Cardiac fibroblast (primary cell): ENCODE data around the gene B3GALT6.

Experiments used
- DNase-seq, 2 donors: peaks; one replicate each; pipeline versions ENCODE4 v3.0.0 to v3.0.0-alpha.2; 2010; ENCODE audit warnings: low read depth in 2 of 2
- H3K4me3 ChIP-seq, 2 donors: replicated peaks in 1 of 2; 1 replicate in 1 of 2; 2 replicates in 1 of 2; pipeline ENCODE4 v1.5.1; 2011; ENCODE audit warnings: low read depth in 2 of 2, low read length in 2 of 2, mild to moderate bottlenecking in 2 of 2, moderate library complexity in 1 of 2
- TF ChIP-seq, protein P1 (sequence below): IDR thresholded peaks from one replicate; pipeline ENCODE4 v1.5.1; 2011; ENCODE audit warnings: low read depth, mild to moderate bottlenecking, low read length, inconsistent platforms

B3GALT6 gene

DNA sequence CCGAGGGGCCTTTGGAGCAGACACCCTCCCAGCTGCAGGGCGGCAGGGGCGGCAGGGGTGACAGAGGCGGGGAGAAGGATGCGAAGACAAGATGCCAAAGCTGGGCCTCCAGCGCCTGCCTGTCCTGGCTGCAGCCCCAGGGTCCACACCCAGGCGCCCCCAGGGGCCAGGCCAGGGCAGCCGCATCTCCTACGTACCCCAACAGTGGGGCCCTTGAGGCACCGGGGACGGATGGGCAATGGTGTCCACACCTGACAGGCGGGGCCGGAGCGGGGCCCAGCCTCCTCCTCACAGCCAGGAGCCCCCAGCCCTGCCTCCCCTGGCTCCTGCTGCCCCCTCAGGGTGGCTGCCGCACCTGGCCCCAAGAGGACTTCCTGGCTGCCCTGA lies 7.2 kb downstream of the B3GALT6 start:
- H3K4me3 ChIP-seq, result no peak overlapping the region
- DNase-seq, result no peak
- TF ChIP-seq, protein P1, sequence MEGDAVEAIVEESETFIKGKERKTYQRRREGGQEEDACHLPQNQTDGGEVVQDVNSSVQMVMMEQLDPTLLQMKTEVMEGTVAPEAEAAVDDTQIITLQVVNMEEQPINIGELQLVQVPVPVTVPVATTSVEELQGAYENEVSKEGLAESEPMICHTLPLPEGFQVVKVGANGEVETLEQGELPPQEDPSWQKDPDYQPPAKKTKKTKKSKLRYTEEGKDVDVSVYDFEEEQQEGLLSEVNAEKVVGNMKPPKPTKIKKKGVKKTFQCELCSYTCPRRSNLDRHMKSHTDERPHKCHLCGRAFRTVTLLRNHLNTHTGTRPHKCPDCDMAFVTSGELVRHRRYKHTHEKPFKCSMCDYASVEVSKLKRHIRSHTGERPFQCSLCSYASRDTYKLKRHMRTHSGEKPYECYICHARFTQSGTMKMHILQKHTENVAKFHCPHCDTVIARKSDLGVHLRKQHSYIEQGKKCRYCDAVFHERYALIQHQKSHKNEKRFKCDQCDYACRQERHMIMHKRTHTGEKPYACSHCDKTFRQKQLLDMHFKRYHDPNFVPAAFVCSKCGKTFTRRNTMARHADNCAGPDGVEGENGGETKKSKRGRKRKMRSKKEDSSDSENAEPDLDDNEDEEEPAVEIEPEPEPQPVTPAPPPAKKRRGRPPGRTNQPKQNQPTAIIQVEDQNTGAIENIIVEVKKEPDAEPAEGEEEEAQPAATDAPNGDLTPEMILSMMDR, result no peak

DNA sequence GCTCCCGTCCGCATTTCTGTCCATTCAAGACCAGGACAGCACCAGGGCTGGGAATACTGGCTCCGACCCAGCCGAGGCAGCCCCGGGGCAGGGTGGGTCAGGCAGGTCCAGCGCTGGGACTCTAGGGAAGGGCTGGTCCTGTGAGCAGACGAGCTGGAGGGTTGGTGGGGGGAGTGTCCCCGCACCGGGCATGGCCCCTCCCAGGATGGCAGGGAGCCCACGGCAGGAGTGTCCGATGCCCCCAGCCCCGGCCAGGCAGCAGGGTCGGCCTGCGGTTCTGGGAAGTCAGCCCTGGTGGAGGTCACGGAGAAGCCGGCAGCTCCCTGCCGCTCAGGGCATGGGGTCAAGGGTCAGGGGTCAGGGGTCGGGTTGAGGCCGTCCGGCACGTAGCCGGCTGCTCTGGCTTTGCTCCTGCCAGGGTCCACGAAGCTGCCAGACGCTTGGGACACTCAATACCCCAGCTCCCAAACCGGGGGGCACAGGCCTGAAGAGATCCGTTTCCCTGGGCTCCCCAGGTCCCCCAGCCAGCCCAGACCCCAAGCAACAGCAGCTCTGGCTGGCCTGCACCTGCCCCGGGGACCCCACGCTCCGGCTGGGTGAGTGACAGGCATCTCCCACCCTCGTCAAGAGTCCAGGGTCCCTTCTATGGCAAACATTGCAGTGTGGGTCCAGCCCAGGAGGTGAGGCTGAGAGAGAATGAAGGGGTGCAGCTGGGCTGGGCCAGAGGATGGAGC lies 7.7 kb downstream of the B3GALT6 start:
- no peak overlapping the region for H3K4me3 ChIP-seq
- TF ChIP-seq, protein P1, result no peak
- DNase-seq, result no peak

DNA sequence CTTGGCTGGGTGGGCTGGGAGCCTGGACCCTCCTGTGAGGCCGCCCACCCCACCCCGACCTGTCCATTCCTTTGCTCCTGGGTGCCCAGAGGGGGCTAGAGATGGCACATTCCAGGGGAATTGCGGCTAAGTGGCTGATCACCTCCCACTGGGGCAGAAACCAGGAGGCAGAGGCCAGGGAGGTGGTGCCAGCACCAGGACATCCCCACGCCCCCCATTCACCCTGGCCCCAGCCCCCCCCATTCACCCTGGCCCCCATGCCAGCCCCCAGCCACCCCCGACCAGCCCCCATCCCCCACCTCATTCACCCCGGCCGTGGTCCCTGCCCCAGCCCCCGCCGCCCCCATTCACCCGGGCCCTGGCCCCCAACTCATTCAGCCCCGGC lies 8.3 kb downstream of the B3GALT6 start:
- DNase-seq, result no peak
- H3K4me3 ChIP-seq, result no peak overlapping the region
- TF ChIP-seq, protein P1, result no peak

DNA sequence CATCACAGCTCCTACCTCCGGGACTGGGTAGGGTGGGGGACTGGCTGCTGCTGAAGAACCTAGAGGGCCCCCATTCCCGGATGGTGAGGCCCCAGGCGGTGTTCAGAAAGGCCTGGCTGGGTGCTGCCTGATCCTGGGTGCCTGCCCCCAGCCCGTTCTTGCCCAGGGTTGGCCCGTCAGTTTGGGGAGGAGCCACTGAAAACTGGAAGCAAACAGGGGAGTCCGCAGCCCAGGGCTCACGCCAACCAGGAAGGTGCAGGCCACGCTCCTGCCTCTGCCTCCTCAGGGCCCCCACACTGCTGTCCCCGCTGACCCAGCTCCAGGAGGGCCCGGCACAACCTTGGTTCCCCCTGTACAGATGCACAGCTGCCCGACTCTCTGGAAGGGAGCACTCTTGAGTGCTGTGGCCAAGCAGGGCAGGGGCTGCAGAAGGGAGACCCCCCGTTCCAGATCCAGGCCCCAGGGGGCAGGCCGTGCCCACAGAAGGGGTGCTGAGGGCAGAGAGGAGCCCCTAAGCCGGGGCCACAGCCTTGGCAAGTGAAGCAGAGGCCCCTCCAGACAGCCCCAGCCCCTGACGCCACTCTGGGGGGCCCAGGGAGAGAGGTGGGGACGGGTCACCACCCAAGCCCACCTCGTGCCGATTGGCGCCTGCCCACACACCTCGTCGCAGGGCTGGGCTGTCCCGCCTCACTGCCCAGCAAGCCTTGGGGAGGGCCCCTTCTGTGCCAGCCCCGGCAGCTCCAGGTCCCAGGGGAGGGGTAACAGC lies 9.0 kb downstream of the B3GALT6 start:
- no peak overlapping the region for H3K4me3 ChIP-seq
- TF ChIP-seq, protein P1, result no peak
- no peak for DNase-seq

DNA sequence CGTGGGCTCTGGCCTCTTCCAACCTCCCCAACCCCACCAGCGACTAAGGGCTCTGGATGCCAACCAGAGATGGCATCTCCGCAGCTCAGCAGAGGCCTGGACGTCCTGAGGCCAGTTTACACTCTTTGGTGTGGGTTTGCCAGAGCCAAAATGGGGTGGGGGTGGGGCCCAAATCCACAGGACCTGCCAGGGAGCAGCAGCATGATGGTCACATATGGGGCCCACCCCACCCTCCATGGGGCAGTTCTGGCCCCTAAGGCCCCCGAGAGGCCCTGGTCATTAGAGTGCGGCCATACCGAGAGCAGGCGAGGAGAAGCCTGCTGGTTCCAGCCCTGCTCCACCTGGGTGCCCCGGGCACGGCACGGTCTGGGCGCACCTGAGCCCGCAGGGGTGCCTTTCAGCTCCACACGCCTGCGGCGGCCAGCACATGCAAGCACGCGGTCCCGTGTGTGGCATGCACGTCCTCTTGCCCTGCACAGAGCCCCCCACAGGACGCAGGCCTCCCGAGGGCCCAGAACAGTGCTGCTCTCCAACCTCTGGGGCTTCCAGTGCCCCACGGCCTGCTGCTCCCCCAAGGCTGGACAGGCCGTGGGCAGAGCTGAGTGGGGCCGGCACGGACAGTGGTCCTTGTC lies 9.7 kb downstream of the B3GALT6 start:
- DNase-seq, result no peak
- TF ChIP-seq, protein P1, result no peak
- no peak overlapping the region for H3K4me3 ChIP-seq

DNA sequence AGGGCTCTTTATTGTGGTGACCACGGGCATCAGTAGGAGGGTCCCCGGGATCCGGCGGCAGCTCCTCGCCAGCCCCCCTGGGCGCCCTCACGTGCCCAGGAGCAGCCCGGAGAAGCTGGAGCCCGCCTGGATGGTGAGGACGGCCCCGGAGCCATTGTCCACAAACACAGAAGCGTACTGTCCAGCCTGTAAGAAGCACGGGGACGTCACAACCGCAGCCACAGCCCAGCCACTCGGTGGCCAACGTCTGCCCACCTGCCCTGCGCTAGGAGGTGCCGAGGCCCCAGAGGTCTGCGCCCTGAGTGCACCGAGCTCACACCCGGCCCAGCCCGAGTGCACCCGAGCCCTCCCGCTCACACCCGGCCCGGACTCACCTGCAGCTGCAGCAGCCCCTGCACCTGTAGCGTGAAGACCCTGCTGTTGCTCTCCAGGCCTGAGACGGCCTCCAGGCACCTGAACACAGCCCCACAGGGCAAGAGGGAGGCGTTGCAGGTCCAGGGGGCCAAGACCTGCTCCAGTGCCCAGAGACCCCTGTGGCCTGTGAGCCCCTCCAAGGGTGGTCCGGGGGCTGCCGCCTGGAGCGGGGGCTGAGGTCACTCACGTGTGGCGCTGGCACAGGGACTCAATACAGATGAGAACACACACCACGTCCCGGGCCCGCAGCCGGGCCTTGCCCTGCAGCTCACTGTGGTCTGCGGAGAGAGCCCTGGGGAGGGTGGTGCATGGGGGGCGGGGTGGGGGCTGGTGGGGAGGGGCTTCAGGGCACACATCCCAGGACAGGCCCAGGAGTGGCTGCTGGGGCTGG lies 10.6 kb downstream of the B3GALT6 start:
- no peak for DNase-seq
- TF ChIP-seq, protein P1, result no peak
- H3K4me3 ChIP-seq, result no peak overlapping the region
